NCI-H524 (cell line): ENCODE measurements around the gene ABHD18.
"Not testable (repeated sequence)": the region's sequence is repeated elsewhere in the genome, so short reads cannot be mapped to it uniquely, and the experiment has no call there.

Experiments used
- DNase-seq, 2 experiments: peaks; one replicate each; lab custom pipeline; 2025; lab: John Stamatoyannopoulos, UW

The ABHD18 gene

GRCh38 chr4:127965062-127965802, at the start of gene ABHD18, which contains the start of gene MFSD8:
Gene ABHD18 (plus strand): TSS chr4:127965406. CDS start chr4:127982956, 17,550 bp downstream.
Gene MFSD8 (minus strand): TSS chr4:127965173. CDS start chr4:127965133, 40 bp downstream.
- peak; percentile 87 to 91 for DNase-seq

GRCh38 chr4:127916512-127916911, 48.7 kb upstream of the ABHD18 start:
- DNase-seq = no peak

DNA sequence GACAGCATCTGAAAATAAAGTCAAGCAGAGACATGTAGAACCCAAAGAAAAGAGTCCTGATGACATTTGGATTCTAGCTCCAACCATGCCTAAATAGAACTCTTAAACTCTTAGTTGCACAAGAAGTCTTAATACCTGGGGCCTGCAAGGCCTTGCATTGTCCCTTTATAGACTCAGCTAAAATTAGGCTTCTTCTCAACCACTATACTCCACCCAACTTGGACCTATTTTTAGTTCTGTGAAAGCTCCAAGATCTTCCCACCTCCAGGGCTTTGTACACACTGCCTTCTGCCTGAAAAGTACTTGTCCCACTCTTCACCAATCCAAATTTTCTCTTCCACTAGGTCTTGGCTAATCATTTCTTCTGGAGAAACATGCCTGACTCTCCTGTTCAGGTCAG, 48.1 kb upstream of the ABHD18 start:
- no peak for DNase-seq

DNA sequence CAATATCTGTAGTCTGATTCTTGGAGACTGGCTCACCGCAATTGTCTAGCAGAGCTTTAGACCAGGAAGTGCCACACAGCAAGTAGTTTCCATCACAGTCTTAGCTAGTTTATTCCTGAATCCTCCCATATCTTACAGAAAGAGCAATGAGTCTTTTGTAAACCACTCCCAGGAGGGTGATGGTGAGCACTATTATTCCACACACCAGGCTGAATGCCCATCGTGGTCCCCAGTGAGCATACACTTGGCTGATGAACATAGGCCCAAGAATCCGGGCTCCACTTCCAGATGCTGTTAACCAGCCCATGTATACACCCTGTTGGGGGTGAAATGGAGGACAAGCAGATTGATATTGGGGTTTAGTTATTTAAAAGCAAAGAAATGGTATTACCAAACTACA, 44.7 kb upstream of the ABHD18 start:
- DNase-seq = no peak

- no peak for DNase-seq
Observed at GRCh38 chr4:127922226-127922625, 43.0 kb upstream of the ABHD18 start.

DNA sequence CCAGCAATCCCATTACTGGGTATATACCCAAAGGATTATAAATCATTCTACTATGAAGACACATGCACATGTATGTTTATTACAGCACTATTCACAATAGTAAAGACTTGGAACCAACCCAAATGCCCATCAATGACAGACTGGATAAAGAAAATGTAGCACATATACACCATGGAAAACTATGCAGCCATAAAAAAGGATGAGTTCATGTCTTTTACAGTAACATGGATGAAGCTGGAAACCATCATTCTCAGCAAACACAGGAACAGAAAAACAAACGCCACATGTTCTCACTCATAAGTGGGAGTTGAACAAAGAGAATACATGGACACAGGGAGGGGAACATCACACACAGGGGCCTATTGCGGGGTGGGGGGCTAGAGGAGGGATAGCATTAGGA, 39.5 kb upstream of the ABHD18 start:
- not testable (repeated sequence) for DNase-seq

GRCh38 chr4:127930175-127930574, 35.0 kb upstream of the ABHD18 start:
- DNase-seq = no peak

DNA sequence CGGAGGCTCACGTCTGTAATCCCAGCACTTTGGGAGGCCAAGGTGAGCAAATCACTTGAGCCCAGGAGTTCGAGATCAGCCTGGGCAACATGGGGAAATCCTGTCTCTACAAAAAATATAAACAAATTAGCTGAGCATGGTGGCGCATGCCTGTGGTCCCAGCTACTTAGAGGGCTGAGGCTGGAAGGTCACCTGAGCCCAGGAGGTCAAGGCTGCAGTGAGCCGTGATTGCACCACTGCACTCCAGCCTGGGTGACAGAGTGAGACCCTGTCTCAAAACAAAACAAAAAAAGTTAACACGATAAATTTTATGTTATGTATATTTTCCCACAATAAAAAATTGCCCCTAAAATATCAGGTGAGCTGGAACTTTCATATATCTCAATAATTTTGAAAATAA, 33.4 kb upstream of the ABHD18 start:
- DNase-seq = not testable (repeated sequence)

GRCh38 chr4:127936974-127937373, 28.2 kb upstream of the ABHD18 start:
- DNase-seq = no peak

DNA sequence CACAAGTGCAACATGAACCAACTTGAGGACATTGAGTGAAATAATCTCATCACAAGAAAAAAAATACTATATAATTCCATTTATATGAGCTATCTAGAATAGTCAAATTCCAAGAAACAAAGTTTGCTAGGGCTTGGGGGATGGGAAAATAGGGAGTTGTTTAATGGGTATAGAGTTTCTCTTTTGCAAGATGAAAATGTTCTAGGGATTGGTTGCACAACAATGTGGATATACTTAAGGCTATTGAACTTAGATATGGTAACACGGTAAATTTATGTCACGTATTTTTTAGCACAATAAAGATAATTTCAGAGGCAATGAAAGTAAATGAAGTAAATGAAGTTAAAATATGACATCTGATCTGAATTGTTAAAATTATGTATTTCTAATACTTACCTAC, 8.1 kb upstream of the ABHD18 start:
- no peak for DNase-seq

- DNase-seq = no peak
Observed at GRCh38 chr4:127959794-127960193, 5.4 kb upstream of the ABHD18 start.

DNA sequence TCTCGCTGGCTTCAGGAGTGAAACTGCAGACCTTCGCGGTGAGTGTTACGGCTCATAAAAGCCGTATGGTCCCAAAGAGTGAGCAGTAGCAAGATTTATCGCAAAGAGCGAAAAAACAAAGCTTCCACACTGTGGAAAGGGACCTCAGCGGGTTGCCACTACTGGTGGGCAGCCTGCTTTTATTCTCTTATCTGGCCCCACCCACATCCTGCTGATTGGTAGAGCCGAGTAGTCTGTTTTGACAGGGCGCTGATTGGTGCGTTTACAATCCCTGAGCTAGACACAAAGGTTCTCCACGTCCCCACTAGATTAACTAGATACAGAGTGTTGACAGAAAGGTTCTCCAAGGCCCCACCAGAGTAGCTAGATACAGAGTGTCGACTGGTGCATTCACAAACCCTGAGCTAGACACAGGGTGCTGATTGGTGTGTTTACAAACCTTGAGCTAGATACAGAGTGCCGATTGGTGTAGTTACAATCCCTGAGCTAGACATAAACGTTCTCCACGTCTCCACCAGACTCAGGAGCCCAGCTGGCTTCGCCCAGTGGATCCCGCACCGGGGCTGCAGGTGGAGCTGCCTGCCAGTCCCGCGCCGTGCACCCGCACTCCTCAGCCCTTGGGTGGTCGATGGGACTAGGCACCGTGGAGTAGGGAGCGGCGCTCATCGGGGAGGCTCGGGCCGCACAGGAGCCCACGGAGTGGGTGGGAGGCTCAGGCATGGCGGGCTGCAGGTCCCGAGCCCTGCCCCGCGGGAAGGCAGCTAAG, 1.4 kb upstream of the ABHD18 start:
- not testable (repeated sequence) for DNase-seq

DNA sequence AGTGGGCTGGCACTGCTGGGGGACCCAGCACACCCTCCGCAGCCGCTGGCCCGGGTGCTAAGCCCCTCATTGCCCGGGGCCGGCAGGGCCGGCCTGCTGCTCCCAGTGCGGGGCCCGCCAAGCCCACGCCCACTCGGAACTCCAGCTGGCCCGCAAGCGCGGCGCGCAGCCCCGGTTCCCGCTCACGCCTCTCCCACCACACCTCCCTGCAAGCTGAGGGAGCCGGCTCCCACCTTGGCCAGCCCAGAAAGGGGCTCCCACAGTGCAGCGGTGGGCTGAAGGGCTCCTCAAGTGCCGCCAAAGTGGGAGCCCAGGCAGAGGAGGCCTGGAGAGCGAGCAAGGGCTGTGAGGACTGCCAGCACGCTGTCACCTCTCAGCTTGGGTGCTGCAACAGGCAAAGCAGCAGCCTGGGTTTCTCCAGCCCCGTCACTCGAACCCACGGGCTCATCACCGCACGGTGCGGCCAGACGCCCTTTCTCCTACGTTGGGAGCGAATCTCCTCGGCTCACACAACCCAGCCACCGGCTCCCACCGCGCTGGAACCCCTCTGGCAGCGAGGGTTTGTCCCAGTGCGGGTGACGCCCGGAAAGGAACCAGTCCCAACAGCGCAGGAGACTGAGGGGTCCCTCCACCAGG, 662 bp upstream of the ABHD18 start:
- DNase-seq = not testable (repeated sequence)

DNA sequence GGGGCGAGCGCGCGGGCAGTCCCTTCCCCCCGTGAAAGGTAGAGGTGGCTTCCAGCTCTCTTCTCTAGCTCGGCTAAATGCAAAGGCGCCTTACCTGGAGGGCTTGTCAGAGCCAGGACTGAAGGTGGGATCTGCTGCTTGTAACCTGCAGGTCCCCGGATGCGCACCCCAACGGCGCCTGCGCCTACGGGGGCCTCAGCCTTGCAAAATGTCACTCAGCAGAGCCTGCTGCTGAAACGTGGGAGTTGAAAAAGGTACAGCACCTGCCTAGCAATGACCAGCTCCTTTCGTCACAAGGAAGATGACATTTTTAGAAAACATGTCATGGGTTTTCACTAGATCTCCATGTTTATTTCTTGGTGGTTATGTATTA, 583 bp downstream of the ABHD18 start:
- DNase-seq = peak in 1 of 2 experiments; percentile 29

DNA sequence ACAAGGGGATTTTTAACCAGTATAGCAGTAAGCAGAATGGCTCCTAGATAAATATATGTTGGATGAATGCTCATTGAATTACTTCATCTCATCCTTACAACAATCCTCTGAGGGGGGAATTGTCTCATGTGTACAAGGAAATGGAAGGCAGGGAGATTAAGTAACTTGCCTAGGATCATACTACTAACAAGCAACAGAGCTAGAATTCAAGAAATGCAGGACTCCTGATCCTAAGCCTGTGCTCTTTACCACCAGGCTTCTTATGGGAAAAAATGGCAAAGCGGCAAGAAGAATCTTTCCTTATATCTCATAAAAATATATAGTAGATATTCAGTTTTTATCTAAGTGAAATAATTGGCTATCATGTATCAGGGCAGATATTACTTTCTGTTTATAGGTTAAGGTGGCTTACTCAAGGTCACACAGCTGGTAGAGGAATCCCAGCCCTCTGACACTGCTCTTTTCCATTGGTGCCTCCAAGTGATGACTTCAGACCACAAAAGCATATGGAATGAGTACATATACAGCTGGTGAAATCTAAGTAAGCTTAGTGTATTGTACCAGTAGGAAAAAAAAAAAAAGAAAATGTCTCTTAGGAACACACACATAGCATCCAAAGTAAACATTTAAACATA, 2.1 kb downstream of the ABHD18 start:
- DNase-seq = peak in 1 of 2 experiments; percentile 0

DNA sequence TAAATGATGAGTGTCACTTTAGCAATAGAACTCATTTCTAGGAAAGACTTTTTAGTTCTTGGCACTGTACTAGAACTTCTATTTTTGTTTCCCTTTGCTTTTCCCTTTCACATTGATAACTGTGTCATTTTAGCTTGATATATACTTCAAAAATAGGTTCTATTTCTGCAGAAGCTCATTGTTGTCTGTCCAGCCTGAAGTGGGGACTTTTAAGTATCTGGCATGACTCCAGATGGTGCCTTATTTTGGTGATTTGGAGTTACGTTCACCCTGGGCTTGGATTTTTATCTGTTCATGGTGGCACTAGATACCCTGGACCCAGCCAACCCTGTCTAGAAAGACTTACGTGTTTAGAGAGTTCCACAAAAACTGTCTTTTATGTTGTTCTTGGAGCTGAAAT, 3.4 kb downstream of the ABHD18 start:
- DNase-seq = no peak

- not testable (repeated sequence) for DNase-seq
Observed at GRCh38 chr4:127970925-127971324, 5.7 kb downstream of the ABHD18 start.

- DNase-seq = no peak
Observed at GRCh38 chr4:127975121-127975770, 10.0 kb downstream of the ABHD18 start.

DNA sequence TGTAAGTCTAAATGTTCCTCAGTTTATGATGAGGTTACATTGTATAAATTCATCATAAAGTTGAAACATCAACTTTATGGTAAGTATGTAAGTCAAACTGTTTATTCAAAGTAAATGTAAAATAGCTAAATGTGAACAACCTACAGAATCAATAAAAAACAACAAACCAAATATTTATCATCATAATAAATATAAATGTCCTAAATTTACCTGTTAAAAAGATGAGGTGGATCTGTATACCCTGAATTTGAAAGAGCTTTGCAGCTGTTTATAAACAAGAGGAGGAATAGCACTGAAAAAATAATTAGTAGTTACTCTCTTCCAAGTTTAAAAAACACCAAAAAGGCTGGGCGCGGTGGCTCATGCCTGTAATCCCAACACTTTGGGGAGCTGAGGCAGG, 13.7 kb downstream of the ABHD18 start:
- DNase-seq = no peak

- no peak for DNase-seq
Observed at GRCh38 chr4:127982445-127982844, 17.2 kb downstream of the ABHD18 start.

DNA sequence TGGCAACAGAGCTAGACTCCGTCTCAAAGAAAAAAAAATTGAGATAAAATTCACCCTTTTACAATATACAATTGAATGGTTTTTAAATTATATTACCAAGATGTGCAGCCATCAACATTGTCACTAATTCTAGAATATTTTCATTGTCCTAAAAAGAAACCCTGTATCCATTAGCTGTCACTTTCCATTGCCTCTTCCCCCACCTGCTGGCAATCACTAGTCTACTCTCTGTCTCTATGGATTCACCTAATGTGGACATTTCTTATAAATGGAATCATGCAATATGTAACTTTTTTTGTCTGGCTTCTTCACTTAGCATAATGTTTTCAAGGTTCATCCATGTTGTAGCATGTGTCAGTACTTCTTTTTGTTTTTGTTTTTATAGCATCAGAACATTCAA, 20.8 kb downstream of the ABHD18 start:
- DNase-seq = peak in 1 of 2 experiments; percentile 0

GRCh38 chr4:127988638-127989037, 23.4 kb downstream of the ABHD18 start:
- no peak for DNase-seq
